Memory B cell (primary cell): Measurements from ENCODE around the gene TMED4.
A peak's percentile ranks its signal among the peaks of the same experiment; 100 is the strongest.

Experiments used
- ATAC-seq: fragments of 150-1000 bp; cut with Tn5 transposase; 2 replicates; pipeline ENCODE4 v1.10.0; 2021; ENCODE audit warnings: low read depth, mild to moderate bottlenecking, moderate library complexity
- DNase-seq, 2 donors: peaks; one replicate each; pipeline ENCODE4 v3.0.0; 2022; ENCODE audit warnings: low spot score in 2 of 2
- H3K27ac Mint-ChIP-seq: one replicate; pipeline ENCODE4 v1.8.0; 2022; ENCODE audit warnings: mild to moderate bottlenecking, moderate library complexity, mixed read lengths
- H3K27me3 Mint-ChIP-seq: one replicate; pipeline ENCODE4 v1.8.0; 2022; ENCODE audit warnings: mixed read lengths
- H3K36me3 Mint-ChIP-seq: one replicate; pipeline ENCODE4 v1.8.0; 2022; ENCODE audit warnings: mild to moderate bottlenecking, mixed read lengths
- H3K4me1 Mint-ChIP-seq: one replicate; pipeline ENCODE4 v1.8.0; 2022; ENCODE audit warnings: mixed read lengths
- H3K4me3 Mint-ChIP-seq: one replicate; pipeline ENCODE4 v1.8.0; 2022; ENCODE audit warnings: mild to moderate bottlenecking, moderate library complexity, mixed read lengths
- H3K9me3 Mint-ChIP-seq: one replicate; pipeline ENCODE4 v1.8.0; 2022; ENCODE audit warnings: mixed read lengths

Gene TMED4

GRCh38 chr7:44548893-44549292 lies 33.1 kb downstream of the TMED4 start:
- no peaks in the 10 kb centered on the region for H3K9me3 Mint-ChIP-seq
- DNase-seq (no peak), ATAC-seq (no peak)
- H3K36me3 Mint-ChIP-seq = no peaks in the 10 kb centered on the region
- H3K27ac Mint-ChIP-seq = no peak overlapping the region
- H3K4me1 Mint-ChIP-seq = no peaks in the 10 kb centered on the region
- no peak overlapping the region for H3K4me3 Mint-ChIP-seq
- peaks cover 9% of the 10 kb centered on the region for H3K27me3 Mint-ChIP-seq

DNA sequence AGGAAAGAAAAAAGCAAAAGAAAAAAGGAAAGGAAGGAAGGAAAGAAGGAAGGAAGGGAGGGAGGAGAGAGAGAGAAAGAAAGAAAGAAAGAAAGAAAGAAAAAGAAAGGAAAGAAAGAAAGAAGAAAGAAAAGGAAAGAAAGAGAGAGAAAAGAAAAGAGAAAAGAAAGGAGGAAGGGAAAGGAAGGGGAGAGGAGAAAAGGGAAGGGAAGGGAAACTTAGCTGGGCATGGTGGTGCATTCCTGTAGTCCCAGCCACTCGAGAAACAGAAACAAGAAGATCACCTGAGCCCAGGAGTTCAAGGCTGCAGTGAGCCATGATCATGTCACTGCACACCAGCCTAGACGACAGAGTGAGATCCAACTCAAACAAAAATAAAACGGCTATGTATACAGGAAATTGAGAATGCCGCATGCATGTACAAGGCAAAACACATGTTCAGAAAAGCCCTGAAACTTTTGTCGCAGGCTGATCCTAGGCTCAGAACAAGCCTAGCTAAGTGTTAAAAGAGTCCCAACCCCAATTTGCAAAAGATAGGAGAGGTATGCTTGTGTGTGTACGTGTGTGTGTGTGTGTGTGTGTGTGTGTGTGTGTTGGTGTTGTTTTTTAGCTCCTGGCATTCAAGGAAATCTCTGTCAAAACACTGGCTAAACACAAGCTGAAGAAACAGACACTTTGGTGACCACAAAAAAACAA lies 34.3 kb downstream of the TMED4 start:
- Mint-ChIP-seq H3K27me3 (peaks cover 9% of the 10 kb centered on the region), H3K36me3 (no peaks in the 10 kb centered on the region), H3K4me3 (no peak overlapping the region), H3K4me1 (no peaks in the 10 kb centered on the region), H3K9me3 (no peaks in the 10 kb centered on the region), H3K27ac (no peak overlapping the region)
- DNase-seq (no peak), ATAC-seq (no peak)

GRCh38 chr7:44541876-44542610 lies 40.0 kb downstream of the TMED4 start:
- ATAC-seq (no peak), DNase-seq (no peak)
- Mint-ChIP-seq H3K9me3 (no peaks in the 10 kb centered on the region), H3K27me3 (peaks cover 3% of the 10 kb centered on the region), H3K27ac (no peak overlapping the region), H3K4me3 (no peak overlapping the region), H3K4me1 (no peaks in the 10 kb centered on the region), H3K36me3 (no peaks in the 10 kb centered on the region)

- H3K27me3 Mint-ChIP-seq = no peaks in the 10 kb centered on the region
- no peak within 1 kb of the TSS for H3K27ac Mint-ChIP-seq
- no peaks in the 10 kb centered on the region for H3K4me1 Mint-ChIP-seq
- H3K4me3 Mint-ChIP-seq = no peak within 1 kb of the TSS
- H3K36me3 Mint-ChIP-seq = no peaks in the 10 kb centered on the region
- H3K9me3 Mint-ChIP-seq = no peaks in the 10 kb centered on the region
- ATAC-seq (no peak), DNase-seq (no peak)
Measured at GRCh38 chr7:44541028-44541869, 40.8 kb downstream of the TMED4 start, which contains the start of gene NPC1L1. Gene NPC1L1 (minus strand): TSS chr7:44541330. CDS start chr7:44541259, 71 bp downstream.

DNA sequence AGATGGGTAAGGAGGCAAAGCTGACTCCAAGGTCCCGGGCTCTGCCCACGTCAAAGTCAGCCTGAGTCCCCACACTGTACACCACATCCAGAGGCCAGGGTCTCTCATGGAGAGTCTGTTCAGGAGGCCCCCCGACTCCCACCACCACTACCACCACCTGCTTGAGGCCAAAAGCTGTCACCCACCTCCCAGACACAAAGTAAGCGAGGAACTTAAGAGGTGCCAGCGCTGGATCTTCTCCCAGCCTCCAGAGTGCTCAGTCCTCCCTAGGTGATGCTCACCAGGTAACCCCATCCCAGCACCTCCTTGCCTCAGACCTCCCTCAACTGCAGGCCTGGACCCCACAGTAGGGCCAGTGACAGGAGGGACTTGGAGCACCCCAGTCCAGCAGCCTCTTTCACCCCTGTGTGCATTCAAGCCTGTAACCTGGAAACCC lies 41.4 kb downstream of the TMED4 start:
- no peak overlapping the region for H3K27ac Mint-ChIP-seq
- H3K4me1 Mint-ChIP-seq = no peaks in the 10 kb centered on the region
- ATAC-seq (no peak), DNase-seq (no peak)
- H3K4me3 Mint-ChIP-seq = no peak overlapping the region
- no peaks in the 10 kb centered on the region for H3K27me3 Mint-ChIP-seq
- no peaks in the 10 kb centered on the region for H3K9me3 Mint-ChIP-seq
- no peaks in the 10 kb centered on the region for H3K36me3 Mint-ChIP-seq

DNA sequence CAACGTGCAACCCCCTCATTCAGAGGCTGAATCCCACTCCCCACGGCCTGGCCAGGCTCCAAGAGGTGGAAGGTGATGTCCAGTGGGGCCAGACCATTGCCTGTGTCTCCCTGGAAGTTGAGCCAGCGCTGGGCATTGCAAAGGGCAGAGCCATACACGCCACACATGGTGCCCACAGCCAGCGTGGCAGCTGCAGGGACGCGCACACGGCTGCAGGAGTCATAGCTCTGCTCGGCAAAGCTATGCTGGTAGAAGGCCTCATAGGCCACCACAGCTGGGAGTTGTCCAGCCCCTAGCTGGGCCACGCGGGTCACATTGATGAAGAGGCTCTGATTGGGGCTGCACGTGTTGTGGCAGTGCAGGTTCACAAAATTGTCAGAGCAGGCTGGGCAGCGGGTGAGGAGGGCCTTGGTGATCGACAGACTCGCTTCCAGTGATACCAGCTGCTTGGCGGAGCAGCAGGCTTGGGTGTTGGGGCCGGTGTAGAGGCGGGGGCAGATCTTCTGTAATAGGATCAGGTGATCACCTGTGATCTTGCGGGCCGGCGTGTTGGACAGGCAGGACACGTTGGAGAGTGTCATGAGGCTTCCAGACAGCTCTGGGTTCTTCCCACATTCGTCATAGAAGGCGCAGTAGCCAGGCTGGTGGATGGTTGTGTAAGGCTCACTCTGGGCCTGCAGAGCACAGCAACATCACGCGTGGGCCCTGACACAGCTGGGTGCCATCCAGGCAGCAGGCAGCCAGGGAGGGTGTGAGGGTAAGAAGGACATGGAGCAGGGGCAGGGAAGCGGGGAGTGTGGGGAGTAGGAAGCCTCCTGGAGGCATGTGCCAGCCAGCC lies 42.1 kb downstream of the TMED4 start:
- Mint-ChIP-seq H3K27me3 (no peaks in the 10 kb centered on the region), H3K9me3 (no peaks in the 10 kb centered on the region)
- no peak for ATAC-seq

GRCh38 chr7:44538798-44539668 lies 43.0 kb downstream of the TMED4 start:
- no peaks in the 10 kb centered on the region for H3K36me3 Mint-ChIP-seq
- no peak overlapping the region for H3K4me3 Mint-ChIP-seq
- H3K4me1 Mint-ChIP-seq = no peaks in the 10 kb centered on the region
- ATAC-seq = no peak
- no peaks in the 10 kb centered on the region for H3K27me3 Mint-ChIP-seq
- no peak for DNase-seq
- H3K27ac Mint-ChIP-seq = no peak overlapping the region
- H3K9me3 Mint-ChIP-seq = no peaks in the 10 kb centered on the region

More for the DNA sequence above, 42.1 kb downstream of the TMED4 start:
- Mint-ChIP-seq H3K36me3 (no peaks in the 10 kb centered on the region), H3K4me1 (no peaks in the 10 kb centered on the region), H3K27ac (no peak overlapping the region), H3K4me3 (no peak overlapping the region)
- DNase-seq = no peak

DNA sequence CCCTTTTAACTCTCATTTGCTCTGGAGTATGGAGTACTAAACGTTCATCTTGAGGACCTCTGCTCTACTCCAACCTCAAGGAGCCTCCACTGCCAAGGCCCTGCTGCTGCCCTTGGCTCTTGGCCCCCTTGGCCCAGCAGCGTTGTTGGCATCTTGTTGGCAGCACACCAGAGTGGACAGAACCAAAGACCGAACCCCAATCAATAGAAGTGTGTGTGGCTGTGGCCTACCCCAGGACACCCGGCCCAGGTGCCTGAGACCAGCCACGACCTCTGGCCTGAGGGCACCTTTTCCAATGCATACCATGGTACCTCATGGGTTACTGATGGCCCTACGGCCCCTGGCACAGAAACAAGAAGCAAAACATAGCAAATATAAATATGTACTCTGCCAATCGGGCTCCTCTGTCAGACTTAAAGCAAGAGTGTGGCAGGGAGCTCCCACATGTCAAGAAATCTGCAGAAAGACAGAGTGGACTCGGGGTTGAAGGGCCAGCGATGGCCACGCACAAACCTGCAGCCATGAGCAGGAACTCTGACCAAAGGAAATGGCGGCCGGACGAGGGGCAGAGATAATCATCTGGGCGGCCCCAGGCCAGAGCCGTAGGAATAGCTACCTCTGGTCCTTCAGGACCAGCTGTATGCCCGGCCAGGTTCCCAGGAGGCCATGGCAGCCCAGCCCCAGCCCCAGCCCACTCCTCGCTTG lies 43.8 kb downstream of the TMED4 start:
- Mint-ChIP-seq H3K27me3 (no peaks in the 10 kb centered on the region), H3K4me3 (no peak overlapping the region), H3K4me1 (no peaks in the 10 kb centered on the region)

DNA sequence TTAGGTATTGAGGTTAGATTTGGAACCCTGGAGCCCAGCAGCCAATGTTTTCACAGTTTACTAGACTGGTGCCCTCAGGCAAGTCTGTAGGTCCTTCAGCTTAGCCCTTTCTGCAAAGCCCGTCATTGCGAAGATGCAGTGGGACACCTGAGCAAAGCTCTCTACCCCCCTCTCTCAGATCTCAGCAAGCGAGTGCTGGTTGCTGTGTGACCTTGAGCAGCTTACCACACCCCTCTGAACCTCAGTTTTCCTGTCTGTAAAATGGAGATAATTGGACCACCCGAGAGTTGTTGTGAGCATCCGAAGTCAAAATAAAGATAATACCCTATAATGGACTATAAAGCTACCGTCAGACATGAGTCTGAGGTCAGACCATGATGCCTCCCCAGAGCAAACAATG lies 44.6 kb downstream of the TMED4 start:
- Mint-ChIP-seq H3K36me3 (no peaks in the 10 kb centered on the region), H3K4me3 (no peak overlapping the region), H3K4me1 (no peaks in the 10 kb centered on the region), H3K27me3 (no peaks in the 10 kb centered on the region), H3K9me3 (no peaks in the 10 kb centered on the region), H3K27ac (no peak overlapping the region)
- ATAC-seq (no peak), DNase-seq (no peak)

More for the DNA sequence above, 43.8 kb downstream of the TMED4 start:
- no peaks in the 10 kb centered on the region for H3K36me3 Mint-ChIP-seq
- ATAC-seq (no peak), DNase-seq (no peak)
- H3K9me3 Mint-ChIP-seq = no peaks in the 10 kb centered on the region
- H3K27ac Mint-ChIP-seq = no peak overlapping the region

DNA sequence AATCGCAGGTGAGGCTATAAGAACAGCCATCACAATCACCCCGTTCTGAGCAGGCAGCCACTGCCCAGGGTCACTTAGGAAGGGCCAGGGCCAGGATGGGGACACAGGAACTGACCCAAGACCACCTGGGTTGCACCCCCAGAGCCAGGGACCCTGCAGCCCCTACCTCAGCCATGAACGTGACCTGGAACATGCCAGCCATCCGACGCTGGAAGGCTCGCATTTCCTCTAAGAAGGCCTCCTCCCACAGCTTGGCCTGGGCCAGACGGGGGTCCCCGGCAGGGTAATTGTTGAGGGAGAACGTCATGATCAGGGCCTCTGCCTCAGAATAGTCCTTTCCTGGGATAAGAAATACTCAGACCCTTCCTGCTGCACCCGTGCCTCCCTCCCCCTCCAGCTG lies 45.9 kb downstream of the TMED4 start:
- no peak for DNase-seq
- Mint-ChIP-seq H3K27ac (no peak overlapping the region), H3K36me3 (no peaks in the 10 kb centered on the region), H3K9me3 (no peaks in the 10 kb centered on the region), H3K27me3 (no peaks in the 10 kb centered on the region), H3K4me3 (no peak overlapping the region), H3K4me1 (peaks cover 2% of the 10 kb centered on the region)
- ATAC-seq = no peak

- peaks cover 8% of the 10 kb centered on the region for H3K4me1 Mint-ChIP-seq
Measured at GRCh38 chr7:44535348-44536064, 46.5 kb downstream of the TMED4 start.

GRCh38 chr7:44534501-44534900 lies 47.5 kb downstream of the TMED4 start:
- H3K4me1 Mint-ChIP-seq = peaks cover 9% of the 10 kb centered on the region
- no peaks in the 10 kb centered on the region for H3K9me3 Mint-ChIP-seq
- H3K36me3 Mint-ChIP-seq = no peaks in the 10 kb centered on the region
- ATAC-seq (peak; percentile 72), DNase-seq (peak; percentile 25 to 47)
- no peaks in the 10 kb centered on the region for H3K27me3 Mint-ChIP-seq
- no peak overlapping the region for H3K27ac Mint-ChIP-seq
- no peak overlapping the region for H3K4me3 Mint-ChIP-seq

More at GRCh38 chr7:44535348-44536064, 46.5 kb downstream of the TMED4 start:
- no peaks in the 10 kb centered on the region for H3K36me3 Mint-ChIP-seq
- no peaks in the 10 kb centered on the region for H3K27me3 Mint-ChIP-seq
- no peak overlapping the region for H3K4me3 Mint-ChIP-seq
- DNase-seq (no peak), ATAC-seq (no peak)
- H3K27ac Mint-ChIP-seq = no peak overlapping the region
- H3K9me3 Mint-ChIP-seq = no peaks in the 10 kb centered on the region
